Skin of body (tissue), 2 donors: ENCODE data around the gene ATG10. TPM values are rescaled to one million over a fixed set of nuclear protein-coding genes. Genes with fewer than 3 reads are reported as not detected.

Source experiments
- small RNA-seq: library from RNA; depleted of rRNA; stranded (forward); fragments of <200 nt; gene quantifications from one replicate; pipeline ENCODE3, GENCODE V24; 2014; ENCODE audit warnings: low replicate concordance
- total RNA-seq: library from RNA; depleted of rRNA; stranded (reverse); fragments of >200 nt; gene quantifications from one replicate; pipeline ENCODE4 v1.2.3, GENCODE V29; 2014

Gene ATG10
- total RNA-seq, 1 donor from 2014 or later = 10.2 TPM

Small RNAs within 50 kb of the gene (small RNA-seq; reads per million reads assigned to genes)
- gene AC010598.1 = not detected
- not detected for gene RN7SL378P

Other genes starting within 250 kb of the ATG10 start
- 57.7 TPM for gene SSBP2, start 220.9 kb upstream of the ATG10 start, total RNA-seq